ENCODE measurements around the gene PPP1CC. TPM values are rescaled to one million over a fixed set of nuclear protein-coding genes. Genes with fewer than 3 reads are reported as not detected.
A peak's percentile ranks its signal among the peaks of the same experiment; 100 is the strongest.

PPP1CC gene
- total and polyA plus RNA-seq, 2 donors, result 103 to 139 TPM

DNA sequence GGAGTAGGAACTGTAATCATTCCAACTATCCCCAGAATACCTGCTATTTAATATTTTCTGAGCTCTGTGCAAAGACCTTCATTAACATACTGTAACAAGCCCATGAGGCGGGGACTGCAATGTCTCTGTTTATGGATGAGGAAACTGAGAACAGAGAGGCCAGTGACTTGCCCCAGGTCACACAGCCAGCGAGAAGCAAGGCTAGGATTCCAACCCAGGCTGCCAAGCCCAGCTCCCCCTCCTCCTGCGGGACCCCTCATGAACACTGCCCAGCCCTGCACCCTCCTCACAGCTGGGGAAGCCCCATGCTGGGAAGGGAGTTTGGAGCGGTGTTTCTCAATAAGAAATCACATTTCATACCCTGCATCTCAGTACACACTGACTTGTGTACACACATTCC is 64.7 kb downstream of the PPP1CC start:
- H3K27me3 ChIP-seq (ENCODE audit: control insufficient read depth in 2 of 2, insufficient read depth in 1 of 2, low read length in 1 of 2), result no peaks in the 10 kb centered on the region
- peaks cover 9 to 19% of the 10 kb centered on the region in 2 donors for H3K4me1 ChIP-seq (ENCODE audit: control insufficient read depth in 2 of 2, insufficient read depth in 2 of 2, low read length in 2 of 2)
- 91% methylated on average over 4 of the region's 4 CpGs for whole genome bisulfite sequencing
- peak overlapping the region; percentile 19 to 42 for H3K27ac ChIP-seq (ENCODE audit: low read depth in 1 of 2, low read length in 1 of 2)
- no peaks in the 10 kb centered on the region for H3K36me3 ChIP-seq (ENCODE audit: control insufficient read depth in 2 of 2, insufficient read depth in 2 of 2, low read length in 1 of 2)
- H3K9me3 ChIP-seq (ENCODE audit: control insufficient read depth in 2 of 2, insufficient read depth in 1 of 2, low read length in 1 of 2), result peaks cover 0 to 4% of the 10 kb centered on the region in 2 donors
- DNase-seq (ENCODE audit: low read depth in 6 of 9, low spot score in 9 of 9), result no peak
- no peak overlapping the region for H3K4me3 ChIP-seq (ENCODE audit: low read length in 2 of 2)

DNA sequence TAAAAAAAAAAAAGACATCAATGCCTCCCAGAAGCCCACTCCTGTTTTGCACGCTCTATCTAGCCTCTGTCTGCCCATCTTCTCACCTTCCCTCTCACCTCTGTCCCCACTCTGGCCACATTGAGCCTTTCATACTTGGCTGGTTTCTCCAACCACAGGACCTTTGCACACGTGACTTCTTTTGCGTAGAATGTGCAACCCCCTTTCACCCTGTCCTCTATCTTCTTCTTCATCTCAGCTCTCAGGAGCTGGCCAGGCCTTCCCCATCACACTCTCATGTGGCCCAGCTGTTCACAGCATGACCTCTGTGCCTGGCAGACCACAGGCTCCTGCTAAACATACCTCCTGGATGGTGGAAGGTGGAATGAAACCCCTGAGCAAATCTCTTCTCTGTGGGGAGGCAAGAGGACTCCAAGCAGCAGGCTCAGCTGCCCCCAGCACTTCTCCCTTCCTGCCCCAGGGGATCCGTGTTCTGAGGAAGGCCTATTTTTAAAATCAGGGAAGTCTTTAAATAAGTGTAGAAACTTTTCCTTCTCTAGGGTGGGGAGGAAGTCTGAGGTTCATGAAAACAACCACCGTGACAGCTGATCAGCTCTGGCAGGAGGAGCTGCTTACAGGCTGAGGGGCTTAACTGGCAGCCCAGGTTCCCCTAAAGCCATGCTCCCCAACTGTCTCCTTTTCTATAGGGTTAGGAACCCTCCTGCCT is 65.3 kb downstream of the PPP1CC start:
- Histone ChIP-seq H3K4me3 (ENCODE audit: low read length in 2 of 2) (no peak overlapping the region), H3K9me3 (ENCODE audit: control insufficient read depth in 2 of 2, insufficient read depth in 1 of 2, low read length in 1 of 2) (peaks cover 0 to 4% of the 10 kb centered on the region in 2 donors), H3K4me1 (ENCODE audit: control insufficient read depth in 2 of 2, insufficient read depth in 2 of 2, low read length in 2 of 2) (peaks cover 9 to 19% of the 10 kb centered on the region in 2 donors), H3K36me3 (ENCODE audit: control insufficient read depth in 2 of 2, insufficient read depth in 2 of 2, low read length in 1 of 2) (no peaks in the 10 kb centered on the region), H3K27ac (ENCODE audit: low read depth in 1 of 2, low read length in 1 of 2) (peak overlapping the region in 1 of 2 donors; percentile 19), H3K27me3 (ENCODE audit: control insufficient read depth in 2 of 2, insufficient read depth in 1 of 2, low read length in 1 of 2) (no peaks in the 10 kb centered on the region)
- DNase-seq (ENCODE audit: low read depth in 6 of 9, low spot score in 9 of 9), result peak in 4 of 9 donors; percentile 18 to 63 (median 40)
- WGBS, result 33% methylated on average over 5 of the region's 5 CpGs

- Histone ChIP-seq H3K27me3 (ENCODE audit: control insufficient read depth in 2 of 2, insufficient read depth in 1 of 2, low read length in 1 of 2) (no peaks in the 10 kb centered on the region), H3K27ac (ENCODE audit: low read depth in 1 of 2, low read length in 1 of 2) (no peak overlapping the region), H3K9me3 (ENCODE audit: control insufficient read depth in 2 of 2, insufficient read depth in 1 of 2, low read length in 1 of 2) (peaks cover 0 to 4% of the 10 kb centered on the region in 2 donors), H3K36me3 (ENCODE audit: control insufficient read depth in 2 of 2, insufficient read depth in 2 of 2, low read length in 1 of 2) (no peaks in the 10 kb centered on the region), H3K4me3 (ENCODE audit: low read length in 2 of 2) (no peak overlapping the region), H3K4me1 (ENCODE audit: control insufficient read depth in 2 of 2, insufficient read depth in 2 of 2, low read length in 2 of 2) (peaks cover 9 to 19% of the 10 kb centered on the region in 2 donors)
- no peak for DNase-seq (ENCODE audit: low read depth in 6 of 9, low spot score in 9 of 9)
- WGBS, result over 99% methylated on average over 4 of the region's 4 CpGs
Measured at GRCh38 chr12:110676171-110676570, 66.5 kb downstream of the PPP1CC start.

GRCh38 chr12:110670161-110670701 is 72.5 kb downstream of the PPP1CC start:
- peaks cover 0 to 4% of the 10 kb centered on the region in 2 donors for H3K4me1 ChIP-seq (ENCODE audit: control insufficient read depth in 2 of 2, insufficient read depth in 2 of 2, low read length in 2 of 2)
- H3K36me3 ChIP-seq (ENCODE audit: control insufficient read depth in 2 of 2, insufficient read depth in 2 of 2, low read length in 1 of 2), result no peaks in the 10 kb centered on the region
- H3K4me3 ChIP-seq (ENCODE audit: low read length in 2 of 2), result no peak overlapping the region
- WGBS, result 78% methylated on average over 4 of the region's 4 CpGs
- H3K9me3 ChIP-seq (ENCODE audit: control insufficient read depth in 2 of 2, insufficient read depth in 1 of 2, low read length in 1 of 2), result peaks cover 0 to 16% of the 10 kb centered on the region in 2 donors
- peak overlapping the region; percentile 40 to 59 for H3K27ac ChIP-seq (ENCODE audit: low read depth in 1 of 2, low read length in 1 of 2)
- peak in 1 of 9 donors; percentile 40 for DNase-seq (ENCODE audit: low read depth in 6 of 9, low spot score in 9 of 9)
- no peaks in the 10 kb centered on the region for H3K27me3 ChIP-seq (ENCODE audit: control insufficient read depth in 2 of 2, insufficient read depth in 1 of 2, low read length in 1 of 2)

Other genes with a start within 250 kb of the PPP1CC start
- gene VPS29, start 240.8 kb downstream of the PPP1CC start, total RNA-seq, result 87.9 TPM
- 320 TPM for gene VPS29, start 240.8 kb downstream of the PPP1CC start, polyA plus RNA-seq
- 1.0 TPM for gene RAD9B, start 240.6 kb downstream of the PPP1CC start, total RNA-seq
- 0.87 TPM for gene RAD9B, start 240.6 kb downstream of the PPP1CC start, polyA plus RNA-seq
- 5.8 TPM for gene PPTC7, start 159.6 kb downstream of the PPP1CC start, total RNA-seq
- gene PPTC7, start 159.6 kb downstream of the PPP1CC start, polyA plus RNA-seq, result 19.2 TPM
- gene TCTN1, start 128.8 kb downstream of the PPP1CC start, total RNA-seq, result 11.6 TPM
- gene TCTN1, start 128.8 kb downstream of the PPP1CC start, polyA plus RNA-seq, result 17.9 TPM
- gene HVCN1, start 53.8 kb downstream of the PPP1CC start, total RNA-seq, result 11.1 TPM
- gene HVCN1, start 53.8 kb downstream of the PPP1CC start, polyA plus RNA-seq, result 35.1 TPM
- gene CCDC63, start 104.1 kb upstream of the PPP1CC start, total RNA-seq, result 0.19 TPM
- gene CCDC63, start 104.1 kb upstream of the PPP1CC start, polyA plus RNA-seq, result 0.14 TPM
- gene MYL2, start 177.7 kb upstream of the PPP1CC start, total RNA-seq, result 0.42 TPM
- 5.3 TPM for gene MYL2, start 177.7 kb upstream of the PPP1CC start, polyA plus RNA-seq